Sigmoid colon (tissue), 7 donors: ENCODE data around the gene HLTF. TPM values are rescaled to one million over a fixed set of nuclear protein-coding genes. Genes with fewer than 3 reads are reported as not detected.

ENCODE experiments used
- DNase-seq: peaks from one replicate; pipeline ENCODE4 v3.0.0-alpha.2; 2019
- H3K27ac ChIP-seq, 4 donors: fragments of 200-600 bp; sonication (generic); one replicate each; pipeline ENCODE4 v1.5.1; 2016 to 2019; ENCODE audit warnings: mild to moderate bottlenecking in 1 of 4
- H3K27me3 ChIP-seq, 3 donors: fragments of 200-600 bp; sonication (generic); one replicate each; pipeline ENCODE4 v1.5.1; 2019; ENCODE audit warnings: mild to moderate bottlenecking in 1 of 3
- H3K36me3 ChIP-seq, 4 donors: fragments of 200-600 bp; sonication (generic); one replicate each; pipeline ENCODE4 v1.5.1; 2016 to 2019
- H3K4me1 ChIP-seq, 4 donors: fragments of 200-600 bp; sonication (generic); one replicate each; pipeline ENCODE4 v1.5.1; 2017 to 2019
- H3K4me3 ChIP-seq, 4 donors: fragments of 200-600 bp; sonication (generic); one replicate each; pipeline ENCODE4 v1.5.1; 2017 to 2019; ENCODE audit warnings: mild to moderate bottlenecking in 2 of 4, moderate library complexity in 1 of 4
- H3K9me3 ChIP-seq, 4 donors: fragments of 200-600 bp in 3 of 4; sonication (generic) in 3 of 4; one replicate each; pipeline versions ENCODE4 v1.5.1 to v1.6.1; 2013 to 2019
- EP300 ChIP-seq, 4 donors: sonication (generic); formaldehyde crosslinking; IDR thresholded peaks; one replicate each; pipeline ENCODE4 v1.6.1; 2017; ENCODE audit warnings: antibody characterized with exemption in 4 of 4
- POLR2A ChIP-seq, 2 donors: fragments of 450-650 bp; IDR thresholded peaks; one replicate each; pipeline ENCODE4 v1.6.1; 2016; ENCODE audit warnings: antibody characterized with exemption in 2 of 2, mild to moderate bottlenecking in 2 of 2, moderate library complexity in 2 of 2
- POLR2AphosphoS5 ChIP-seq, 4 donors: sonication (generic); formaldehyde crosslinking; IDR thresholded peaks; one replicate each; pipeline ENCODE4 v1.6.1; 2017; ENCODE audit warnings: antibody characterized with exemption in 4 of 4
- WGBS, 2 donors: extraction: QIAGEN DNeasy Blood & Tissue Kit; methylation state at CpG; one replicate each; pipeline ENCODE4 v1.1.7; 2013; 5-methylcytosine and 5-hydroxymethylcytosine counted together
- intact Hi-C: fragments of 100-400 bp; cut with DNase I; formaldehyde crosslinking; loops from one replicate; pipeline ENCODE4 v1.15.1; 2023
- polyA plus RNA-seq, 3 donors: library from polyadenylated mRNA; stranded (reverse); fragments of 200-250 nt; gene quantifications; one replicate each; pipeline ENCODE4 v1.2.3, GENCODE V29; 2013
- total RNA-seq, 4 donors: library from RNA; depleted of rRNA; stranded (reverse); fragments of >200 nt; gene quantifications; one replicate each; pipeline ENCODE4 v1.1.0, GENCODE V29; 2016
- TF ChIP-seq, protein P1 (sequence below), 4 experiments: fragments of 450-650 bp in 3 of 4; fragments of 200-600 bp in 1 of 4; IDR thresholded peaks; one replicate each; pipeline ENCODE4 v1.5.1; 2016 to 2019; ENCODE audit warnings: antibody characterized with exemption in 4 of 4, mild to moderate bottlenecking in 3 of 4, moderate library complexity in 2 of 4
- donor health status: healthy with polysubstance abuse.
- donor health status: Bipolar disorder and iron deficiency.
- donor health status: healthy.

The HLTF gene
- total and polyA plus RNA-seq, 7 donors: 1.8 to 43.9 (median 24.4) TPM

DNA sequence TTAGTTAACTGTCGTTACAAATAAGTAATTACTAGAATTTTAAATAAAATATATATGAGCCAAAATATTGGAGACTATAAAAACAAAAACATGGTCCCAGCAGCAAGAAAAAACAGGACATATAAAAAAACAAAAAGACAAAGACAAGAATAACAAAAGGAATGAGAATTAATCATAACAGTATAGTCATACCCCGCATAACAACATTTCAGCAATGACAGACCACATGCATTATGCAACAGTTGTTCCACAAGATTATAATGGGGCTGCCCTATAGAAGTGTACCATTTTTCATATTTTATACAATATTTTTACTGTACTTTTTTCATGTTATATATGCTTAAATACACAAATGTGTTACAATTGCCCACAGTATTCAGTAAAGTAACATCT, 5.6 kb downstream of the HLTF start:
- H3K27me3 ChIP-seq: no peaks in the 10 kb centered on the region
- H3K4me1 ChIP-seq: peaks cover 0 to 39% (median 19%) of the 10 kb centered on the region in 4 donors
- no peak overlapping the region for H3K27ac ChIP-seq
- TF ChIP-seq EP300 (IDR thresholded peaks at IDR 0.05): no peak
- TF ChIP-seq, protein P1, sequence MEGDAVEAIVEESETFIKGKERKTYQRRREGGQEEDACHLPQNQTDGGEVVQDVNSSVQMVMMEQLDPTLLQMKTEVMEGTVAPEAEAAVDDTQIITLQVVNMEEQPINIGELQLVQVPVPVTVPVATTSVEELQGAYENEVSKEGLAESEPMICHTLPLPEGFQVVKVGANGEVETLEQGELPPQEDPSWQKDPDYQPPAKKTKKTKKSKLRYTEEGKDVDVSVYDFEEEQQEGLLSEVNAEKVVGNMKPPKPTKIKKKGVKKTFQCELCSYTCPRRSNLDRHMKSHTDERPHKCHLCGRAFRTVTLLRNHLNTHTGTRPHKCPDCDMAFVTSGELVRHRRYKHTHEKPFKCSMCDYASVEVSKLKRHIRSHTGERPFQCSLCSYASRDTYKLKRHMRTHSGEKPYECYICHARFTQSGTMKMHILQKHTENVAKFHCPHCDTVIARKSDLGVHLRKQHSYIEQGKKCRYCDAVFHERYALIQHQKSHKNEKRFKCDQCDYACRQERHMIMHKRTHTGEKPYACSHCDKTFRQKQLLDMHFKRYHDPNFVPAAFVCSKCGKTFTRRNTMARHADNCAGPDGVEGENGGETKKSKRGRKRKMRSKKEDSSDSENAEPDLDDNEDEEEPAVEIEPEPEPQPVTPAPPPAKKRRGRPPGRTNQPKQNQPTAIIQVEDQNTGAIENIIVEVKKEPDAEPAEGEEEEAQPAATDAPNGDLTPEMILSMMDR (IDR thresholded peaks at IDR 0.05): no peak
- H3K9me3 ChIP-seq: no peaks in the 10 kb centered on the region
- intact Hi-C loops: loop anchor here (10.0 kb wide), 1 partner anchor 86 kb away; the partner anchor contains the start of gene GYG1
- DNase-seq: no peak
- peaks cover 0 to 6% (median 0%) of the 10 kb centered on the region in 4 donors for H3K36me3 ChIP-seq
- no peak overlapping the region for H3K4me3 ChIP-seq
- WGBS, 2 donors: 68 to 96% methylated on average over 2 of the region's 2 CpGs

DNA sequence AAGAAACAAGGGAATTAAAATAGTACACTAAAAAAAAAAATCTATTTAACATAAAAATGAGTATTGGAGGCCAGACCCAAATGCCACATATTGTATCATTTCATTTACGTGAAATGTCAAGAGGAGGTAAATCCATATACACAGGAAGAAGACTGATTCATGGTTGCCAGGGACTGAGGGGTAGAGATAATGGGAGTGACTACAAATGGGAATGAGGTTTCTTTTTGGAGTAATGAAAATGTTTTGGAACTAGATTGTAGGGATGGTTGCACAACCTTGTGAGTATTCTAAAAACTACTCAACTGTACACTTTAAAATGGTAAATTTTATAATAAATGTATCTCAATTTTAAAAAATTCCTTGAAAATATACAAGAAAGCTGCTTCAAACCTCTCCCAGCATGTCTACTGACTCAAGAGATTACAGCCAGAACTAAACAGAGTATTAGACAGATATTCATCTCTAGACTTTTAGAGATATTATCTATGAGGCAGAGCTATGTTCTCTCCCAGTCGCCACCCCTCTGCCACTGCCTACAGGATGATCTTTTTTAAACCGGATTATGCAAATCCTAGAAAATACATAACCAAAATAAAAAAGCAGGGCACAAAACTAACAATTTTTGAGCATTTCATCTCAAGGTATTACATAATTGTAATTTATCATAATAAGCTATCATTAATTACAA, 6.2 kb downstream of the HLTF start:
- no peak overlapping the region for H3K4me3 ChIP-seq
- H3K27me3 ChIP-seq: no peaks in the 10 kb centered on the region
- H3K27ac ChIP-seq: no peak overlapping the region
- peaks cover 0 to 35% (median 14%) of the 10 kb centered on the region in 4 donors for H3K4me1 ChIP-seq
- WGBS, 2 donors: 95 to 96% methylated on average over 3 of the region's 3 CpGs
- H3K9me3 ChIP-seq: no peaks in the 10 kb centered on the region
- H3K36me3 ChIP-seq: peaks cover 0 to 12% (median 0%) of the 10 kb centered on the region in 4 donors
- no peak for DNase-seq
- intact Hi-C loops: loop anchor here (10.0 kb wide), 1 partner anchor 85 kb away; the partner anchor contains the start of gene GYG1
- TF ChIP-seq POLR2A (IDR thresholded peaks at IDR 0.05) (no peak), POLR2AphosphoS5 (IDR thresholded peaks at IDR 0.05) (no peak), EP300 (IDR thresholded peaks at IDR 0.05) (no peak)
- TF ChIP-seq, protein P1 (IDR thresholded peaks at IDR 0.05): no peak

DNA sequence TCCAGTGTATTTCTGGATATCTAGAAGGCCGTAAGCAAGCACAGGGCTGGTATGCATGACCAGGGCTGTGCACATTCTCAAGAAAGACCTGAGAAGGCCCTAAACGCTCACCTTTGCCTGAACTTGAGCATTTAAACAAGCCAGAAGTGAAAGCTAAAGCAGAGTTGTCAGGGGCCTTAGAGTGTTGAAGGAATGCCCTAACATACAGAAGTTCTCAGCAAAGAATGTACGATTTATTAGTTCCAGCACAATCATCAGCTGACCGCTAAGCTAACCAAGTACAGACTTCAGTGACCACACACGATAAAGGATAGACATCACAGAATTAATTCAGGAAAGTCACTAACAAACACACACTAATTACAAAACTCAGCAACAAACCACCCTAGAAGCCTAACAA, 8.7 kb downstream of the HLTF start:
- H3K9me3 ChIP-seq: no peaks in the 10 kb centered on the region
- TF ChIP-seq POLR2AphosphoS5 (IDR thresholded peaks at IDR 0.05): no peak
- TF ChIP-seq EP300 (IDR thresholded peaks at IDR 0.05): no peak
- no peaks in the 10 kb centered on the region for H3K27me3 ChIP-seq
- intact Hi-C loops: no loop called here
- WGBS, 2 donors: 83 to 89% methylated on average over 5 of the region's 5 CpGs
- H3K4me3 ChIP-seq: peak overlapping the region in 1 of 4 donors; percentile 9
- peaks cover 0 to 28% (median 7%) of the 10 kb centered on the region in 4 donors for H3K4me1 ChIP-seq
- peaks cover 0 to 33% (median 9%) of the 10 kb centered on the region in 4 donors for H3K36me3 ChIP-seq
- H3K27ac ChIP-seq: peak overlapping the region in 3 of 4 donors; percentile 59 to 72 (median 63)
- DNase-seq: no peak

DNA sequence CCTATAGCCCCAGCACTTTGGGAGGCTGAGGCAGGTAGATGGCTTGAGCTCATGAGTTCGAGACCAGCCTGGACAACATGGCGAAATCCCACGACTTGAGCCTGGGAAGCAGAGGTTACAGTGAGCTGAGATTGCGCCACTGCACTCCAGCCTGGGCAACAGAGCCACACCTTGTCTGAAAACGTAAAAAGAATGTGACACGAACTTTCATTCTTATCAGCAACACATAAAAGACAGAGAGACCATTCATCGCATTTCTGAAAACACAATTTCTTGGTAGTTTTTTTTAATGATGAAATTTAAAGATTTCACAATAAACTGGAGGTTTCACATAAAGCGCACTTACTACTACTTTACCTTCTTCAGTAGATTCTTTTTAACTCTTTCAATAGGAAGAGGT, 18.4 kb downstream of the HLTF start:
- no peak for TF ChIP-seq POLR2A (IDR thresholded peaks at IDR 0.05)
- TF ChIP-seq EP300 (IDR thresholded peaks at IDR 0.05): no peak
- no peak for TF ChIP-seq POLR2AphosphoS5 (IDR thresholded peaks at IDR 0.05)
- TF ChIP-seq, protein P1 (IDR thresholded peaks at IDR 0.05): no peak
- 91 to 93% methylated on average over 8 of the region's 8 CpGs for WGBS, 2 donors
- Histone ChIP-seq H3K27ac (no peak overlapping the region), H3K36me3 (peaks cover 0 to 69% (median 13%) of the 10 kb centered on the region in 4 donors), H3K4me3 (no peak overlapping the region), H3K4me1 (no peaks in the 10 kb centered on the region), H3K27me3 (no peaks in the 10 kb centered on the region), H3K9me3 (no peaks in the 10 kb centered on the region)
- intact Hi-C loops: no loop called here
- no peak for DNase-seq

DNA sequence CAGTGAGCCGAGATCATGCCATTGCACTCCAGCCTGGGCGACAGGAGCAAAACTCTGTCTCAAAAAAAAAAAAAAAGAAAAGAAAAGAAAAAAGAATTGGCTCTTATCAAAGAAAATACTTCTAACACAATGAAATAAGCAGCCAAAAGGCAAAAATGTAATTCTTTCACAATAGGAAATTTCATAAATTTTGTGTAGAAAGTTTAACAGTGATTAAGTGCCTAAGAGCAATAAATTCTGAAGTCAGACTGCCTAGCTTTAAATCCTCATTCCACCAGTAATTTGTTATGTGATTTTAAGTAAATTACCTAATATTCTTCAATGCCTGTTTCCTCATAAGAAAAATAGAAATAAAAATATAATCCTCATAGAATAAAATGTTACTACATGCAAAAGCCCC, 24.6 kb downstream of the HLTF start:
- Histone ChIP-seq H3K27me3 (no peaks in the 10 kb centered on the region), H3K4me3 (no peak overlapping the region), H3K9me3 (no peaks in the 10 kb centered on the region), H3K27ac (no peak overlapping the region), H3K4me1 (no peaks in the 10 kb centered on the region), H3K36me3 (peaks cover 7 to 68% (median 9%) of the 10 kb centered on the region in 4 donors)
- intact Hi-C loops: no loop called here
- no peak for TF ChIP-seq EP300 (IDR thresholded peaks at IDR 0.05)
- no peak for TF ChIP-seq POLR2A (IDR thresholded peaks at IDR 0.05)
- no peak for TF ChIP-seq POLR2AphosphoS5 (IDR thresholded peaks at IDR 0.05)
- no peak for DNase-seq
- WGBS, 2 donors: 95 to 96% methylated on average over 2 of the region's 2 CpGs
